Measurements from ENCODE around the gene DLX4.

- no peak for TF ChIP-seq CTCF (IDR thresholded peaks at IDR 0.05)
- TF ChIP-seq POLR2A (IDR thresholded peaks at IDR 0.05) = no peak
Measured at GRCh38 chr17:49987290-49987585, 18.2 kb downstream of the DLX4 start.

Measured in transverse colon (tissue), 3 donors.